ENCODE results near the gene TGM6.

TGM6 gene

GRCh38 chr20:2394411-2395055 is 13.8 kb downstream of the TGM6 start:
- no peak for DNase-seq (ENCODE audit: low read depth)
- no peak for TF ChIP-seq CTCF (conservative IDR thresholded peaks at IDR 0.05; ENCODE audit: control insufficient read depth, insufficient read depth, low read depth, low read length)
- H3K4me3 ChIP-seq (ENCODE audit: control insufficient read depth, low read depth, low read length): no peak overlapping the region

- no peak for DNase-seq (ENCODE audit: low read depth)
- H3K4me3 ChIP-seq (ENCODE audit: control insufficient read depth, low read depth, low read length): no peak overlapping the region
- no peak for TF ChIP-seq CTCF (conservative IDR thresholded peaks at IDR 0.05; ENCODE audit: control insufficient read depth, insufficient read depth, low read depth, low read length)
Observed at GRCh38 chr20:2395136-2395535, 14.4 kb downstream of the TGM6 start.

- TF ChIP-seq CTCF (conservative IDR thresholded peaks at IDR 0.05; ENCODE audit: control insufficient read depth, insufficient read depth, low read depth, low read length): no peak
- H3K4me3 ChIP-seq (ENCODE audit: control insufficient read depth, low read depth, low read length): no peak overlapping the region
- no peak for DNase-seq (ENCODE audit: low read depth)
Observed at GRCh38 chr20:2396241-2396814, 15.6 kb downstream of the TGM6 start.

- no peak for DNase-seq (ENCODE audit: low read depth)
Observed at GRCh38 chr20:2397091-2397490, 16.4 kb downstream of the TGM6 start.

GRCh38 chr20:2397595-2398145 is 17.0 kb downstream of the TGM6 start:
- TF ChIP-seq CTCF (conservative IDR thresholded peaks at IDR 0.05; ENCODE audit: control insufficient read depth, insufficient read depth, low read depth, low read length): no peak
- no peak overlapping the region for H3K4me3 ChIP-seq (ENCODE audit: control insufficient read depth, low read depth, low read length)

More at GRCh38 chr20:2397091-2397490, 16.4 kb downstream of the TGM6 start:
- no peak overlapping the region for H3K4me3 ChIP-seq (ENCODE audit: control insufficient read depth, low read depth, low read length)
- TF ChIP-seq CTCF (conservative IDR thresholded peaks at IDR 0.05; ENCODE audit: control insufficient read depth, insufficient read depth, low read depth, low read length): no peak

GRCh38 chr20:2398449-2398848 is 17.7 kb downstream of the TGM6 start:
- no peak for TF ChIP-seq CTCF (conservative IDR thresholded peaks at IDR 0.05; ENCODE audit: control insufficient read depth, insufficient read depth, low read depth, low read length)
- no peak overlapping the region for H3K4me3 ChIP-seq (ENCODE audit: control insufficient read depth, low read depth, low read length)
- DNase-seq (ENCODE audit: low read depth): no peak

More at GRCh38 chr20:2397595-2398145, 17.0 kb downstream of the TGM6 start:
- no peak for DNase-seq (ENCODE audit: low read depth)

Measured in fibroblast of mammary gland (primary cell).